Hepatocyte (in vitro differentiated cells): ENCODE measurements around the gene TRIM6. TPM values are rescaled to one million over a fixed set of nuclear protein-coding genes. Genes with fewer than 3 reads are reported as not detected.

Experiments
- DNase-seq: peaks from one replicate; pipeline ENCODE4 v3.0.0-alpha.2; 2016; ENCODE audit warnings: low spot score
- H2AFZ ChIP-seq: fragments of 200-600 bp; sonication (generic); 2 replicates; pipeline ENCODE4 v1.6.0; 2016; ENCODE audit warnings: antibody characterized with exemption, mild to moderate bottlenecking
- H3K27ac ChIP-seq: fragments of 200-600 bp; sonication (generic); 2 replicates; pipeline ENCODE4 v1.5.1; 2016; ENCODE audit warnings: mild to moderate bottlenecking
- H3K27me3 ChIP-seq: fragments of 200-600 bp; sonication (generic); 2 replicates; pipeline ENCODE4 v1.6.1; 2016
- H3K36me3 ChIP-seq: fragments of 200-600 bp; sonication (generic); replicated peaks from 2 replicates; pipeline ENCODE4 v1.5.1; 2016; ENCODE audit warnings: low read depth; ENCODE audit not compliant: insufficient read depth
- H3K4me1 ChIP-seq: fragments of 200-600 bp; sonication (generic); 2 replicates; pipeline ENCODE4 v1.5.1; 2016; ENCODE audit warnings: mild to moderate bottlenecking, moderate library complexity; ENCODE audit not compliant: insufficient read depth
- H3K4me2 ChIP-seq: fragments of 200-600 bp; sonication (generic); 2 replicates; pipeline ENCODE4 v1.6.0; 2016
- H3K4me3 ChIP-seq: fragments of 200-600 bp; sonication (generic); 2 replicates; pipeline ENCODE4 v1.5.1; 2016; ENCODE audit warnings: mild to moderate bottlenecking
- H3K79me2 ChIP-seq: fragments of 200-600 bp; sonication (generic); 2 replicates; pipeline ENCODE4 v1.6.0; 2017; ENCODE audit warnings: mild to moderate bottlenecking
- H3K9me2 ChIP-seq: fragments of 200-600 bp; sonication (generic); replicated peaks from 2 replicates; pipeline ENCODE4 v1.6.0; 2017; ENCODE audit warnings: mild to moderate bottlenecking; ENCODE audit not compliant: insufficient read depth
- H3K9me3 ChIP-seq: fragments of 200-600 bp; sonication (generic); 2 replicates; pipeline ENCODE4 v1.5.1; 2016; ENCODE audit warnings: low read depth, mild to moderate bottlenecking
- H4K20me1 ChIP-seq: fragments of 200-600 bp; sonication (generic); 2 replicates; pipeline ENCODE4 v1.6.0; 2016; ENCODE audit warnings: mild to moderate bottlenecking; ENCODE audit not compliant: insufficient read depth, poor library complexity, severe bottlenecking
- CTCF ChIP-seq: fragments of 200-600 bp; sonication (generic); IDR thresholded peaks from 2 replicates; pipeline ENCODE4 v1.5.1; 2016; ENCODE audit warnings: antibody characterized with exemption, mild to moderate bottlenecking; ENCODE audit not compliant: poor library complexity
- EZH2 ChIP-seq: fragments of 200-600 bp; sonication (generic); IDR thresholded peaks from 2 replicates; pipeline ENCODE4 v1.6.1; 2016; ENCODE audit warnings: antibody characterized with exemption, mild to moderate bottlenecking, borderline replicate concordance
- EZH2phosphoT487 ChIP-seq: fragments of 200-600 bp; sonication (generic); IDR thresholded peaks from one replicate; pipeline ENCODE4 v1.6.1; 2018; ENCODE audit warnings: antibody characterized with exemption, mild to moderate bottlenecking, low read depth, moderate library complexity; ENCODE audit not compliant: unreplicated experiment, severe bottlenecking
- WGBS: methylation state at CpG from one replicate; pipeline ENCODE4 v1.1.6; 2016; ENCODE audit warnings: low lambda C conversion rate; ENCODE audit errors: missing lambda C conversion rate; 5-methylcytosine and 5-hydroxymethylcytosine counted together
- polyA plus RNA-seq: library from polyadenylated mRNA; unstranded; fragments of >200 nt; fragmentation: Nextera tagmentation; extraction: Ambion mirVana; gene quantifications from 2 replicates; pipeline ENCODE4 v1.2.1, GENCODE V29; 2016
- total RNA-seq: library from RNA; depleted of rRNA; stranded (reverse); fragments of >200 nt; gene quantifications from 2 replicates; pipeline ENCODE4 v1.2.3, GENCODE V29; 2014

Gene TRIM6
- total and polyA plus RNA-seq, 2 experiments from 2014 or later: 4.3 to 10.7 TPM

DNA sequence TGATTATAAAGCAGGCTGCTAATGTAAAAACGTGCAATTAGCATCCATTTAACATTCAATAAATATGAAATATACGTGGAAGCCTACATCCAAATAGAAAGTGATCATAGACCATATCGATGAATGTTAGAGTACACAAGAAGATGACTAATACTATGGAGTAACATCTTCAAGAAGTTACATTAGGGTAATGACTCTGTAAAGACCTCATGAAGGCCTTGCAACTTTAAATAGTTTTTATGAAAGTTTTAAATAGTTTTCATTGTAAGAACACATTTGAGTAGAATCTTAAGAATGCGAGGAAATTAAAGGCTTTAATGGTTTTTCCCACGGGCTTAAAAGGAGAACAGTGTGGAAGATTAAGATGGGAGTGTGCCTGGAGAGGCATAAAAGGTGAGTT, 29.8 kb downstream of the TRIM6 start:
- no peak overlapping the region for H3K27ac ChIP-seq
- H3K9me2 ChIP-seq: no peaks in the 10 kb centered on the region
- no peaks in the 10 kb centered on the region for H3K36me3 ChIP-seq
- no peaks in the 10 kb centered on the region for H4K20me1 ChIP-seq
- H3K4me2 ChIP-seq: peak overlapping the region; percentile 71
- H3K27me3 ChIP-seq: no peaks in the 10 kb centered on the region
- 80% methylated on average over 5 of the region's 5 CpGs for WGBS
- no peak for TF ChIP-seq CTCF
- TF ChIP-seq EZH2: no peak
- TF ChIP-seq EZH2phosphoT487: no peak
- H2AFZ ChIP-seq: no peak overlapping the region
- H3K79me2 ChIP-seq: no peaks in the 10 kb centered on the region
- peaks cover 21% of the 10 kb centered on the region for H3K4me1 ChIP-seq
- H3K4me3 ChIP-seq: no peak overlapping the region
- no peaks in the 10 kb centered on the region for H3K9me3 ChIP-seq
- no peak for DNase-seq

DNA sequence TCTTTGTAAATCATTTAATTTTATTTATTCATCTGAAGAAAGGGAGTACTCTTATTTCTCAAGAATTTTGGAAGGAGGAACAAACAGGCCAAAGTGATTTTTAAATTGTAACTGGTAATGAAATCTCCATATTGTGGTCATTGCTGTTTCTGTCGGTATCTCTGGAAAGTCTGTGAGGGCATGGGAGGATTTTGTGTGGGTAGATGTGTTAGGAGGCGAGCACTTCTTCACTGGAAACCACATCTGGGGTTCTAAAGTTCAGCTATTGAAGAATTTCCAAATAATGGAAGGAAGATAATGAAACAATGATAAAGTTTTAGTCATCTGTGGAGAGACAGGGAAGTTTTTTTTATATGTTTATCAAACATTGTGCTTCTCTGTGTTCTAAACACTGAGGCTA, 35.0 kb downstream of the TRIM6 start:
- H3K27me3 ChIP-seq: no peaks in the 10 kb centered on the region
- H3K27ac ChIP-seq: no peak overlapping the region
- 92% methylated on average over 2 of the region's 2 CpGs for WGBS
- DNase-seq: no peak
- H3K4me3 ChIP-seq: no peak overlapping the region
- no peaks in the 10 kb centered on the region for H3K9me3 ChIP-seq
- H4K20me1 ChIP-seq: no peaks in the 10 kb centered on the region
- TF ChIP-seq CTCF (no peak), EZH2 (no peak), EZH2phosphoT487 (no peak)
- peaks cover under 1% of the 10 kb centered on the region for H3K4me1 ChIP-seq
- no peaks in the 10 kb centered on the region for H3K79me2 ChIP-seq
- no peaks in the 10 kb centered on the region for H3K36me3 ChIP-seq
- H2AFZ ChIP-seq: no peak overlapping the region
- no peaks in the 10 kb centered on the region for H3K9me2 ChIP-seq
- H3K4me2 ChIP-seq: no peak overlapping the region

GRCh38 chr11:5631969-5632635, 35.7 kb downstream of the TRIM6 start:
- DNase-seq: no peak
- 79% methylated on average over 5 of the region's 5 CpGs for WGBS
- Histone ChIP-seq H3K9me3 (no peaks in the 10 kb centered on the region), H3K27ac (no peak overlapping the region), H3K4me1 (no peaks in the 10 kb centered on the region), H3K4me3 (no peak overlapping the region), H3K36me3 (no peaks in the 10 kb centered on the region), H2AFZ (no peak overlapping the region), H3K27me3 (no peaks in the 10 kb centered on the region), H3K79me2 (no peaks in the 10 kb centered on the region), H3K4me2 (no peak overlapping the region), H4K20me1 (no peaks in the 10 kb centered on the region), H3K9me2 (no peaks in the 10 kb centered on the region)
- no peak for TF ChIP-seq EZH2
- no peak for TF ChIP-seq CTCF
- TF ChIP-seq EZH2phosphoT487: no peak
